Measurements from ENCODE around the gene SHROOM1.
"Not testable (repeated sequence)": the region's sequence is repeated elsewhere in the genome, so short reads cannot be mapped to it uniquely, and the experiment has no call there.

SHROOM1 gene

DNA sequence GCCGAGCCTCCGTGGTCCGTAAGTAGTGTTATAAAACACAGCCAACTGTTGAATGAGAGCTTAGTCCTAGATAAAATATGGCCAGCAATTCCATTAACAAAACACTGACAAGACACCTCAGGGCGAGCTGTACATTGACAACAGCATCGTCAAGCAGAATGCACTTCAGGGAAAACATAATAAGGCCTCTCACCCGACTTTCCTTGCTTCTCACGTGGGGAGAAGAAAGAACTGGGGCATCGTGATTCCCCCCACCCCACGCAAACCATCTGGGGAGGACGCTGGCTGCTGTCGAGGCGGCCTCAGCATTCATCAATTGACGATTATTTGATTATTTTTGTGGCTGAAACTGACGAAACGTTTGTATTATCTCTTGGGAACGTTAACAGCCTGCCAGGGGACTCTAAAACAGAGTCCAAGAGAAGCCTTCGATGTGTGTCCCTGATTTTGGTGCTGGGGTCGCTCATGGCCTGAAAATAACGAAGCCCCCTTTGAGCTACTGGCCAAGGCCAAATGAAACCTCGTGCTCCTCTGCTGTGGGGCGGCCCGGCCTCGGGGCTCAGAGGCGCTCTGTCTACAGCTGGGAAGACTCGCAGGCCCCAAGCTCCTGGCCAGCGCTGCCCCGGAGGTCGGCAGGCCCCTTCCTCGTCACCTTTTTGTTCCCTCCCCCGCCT, 35.4 kb upstream of the SHROOM1 start:
- no peak for TF ChIP-seq CTCF (IDR thresholded peaks at IDR 0.05; ENCODE audit: borderline replicate concordance, control extremely low read depth, extremely low read depth, insufficient read depth, missing control alignments)
- in situ Hi-C loops (cut with MboI; ENCODE audit: low sequenced_read_pairs, unreplicated experiment), result no loop called here
- no peak for DNase-seq (ENCODE audit: low spot score)

GRCh38 chr5:132860742-132861141, 30.3 kb upstream of the SHROOM1 start:
- in situ Hi-C loops (cut with MboI; ENCODE audit: low sequenced_read_pairs, unreplicated experiment), result no loop called here
- DNase-seq (ENCODE audit: low spot score), result no peak
- no peak for TF ChIP-seq CTCF (IDR thresholded peaks at IDR 0.05; ENCODE audit: borderline replicate concordance, control extremely low read depth, extremely low read depth, insufficient read depth, missing control alignments)

- no peak for DNase-seq (ENCODE audit: low spot score)
- in situ Hi-C loops (cut with MboI; ENCODE audit: low sequenced_read_pairs, unreplicated experiment), result no loop called here
- TF ChIP-seq CTCF (IDR thresholded peaks at IDR 0.05; ENCODE audit: borderline replicate concordance, control extremely low read depth, extremely low read depth, insufficient read depth, missing control alignments), result no peak
Observed at GRCh38 chr5:132859889-132860437, 29.5 kb upstream of the SHROOM1 start.

GRCh38 chr5:132856011-132856410, 25.6 kb upstream of the SHROOM1 start:
- TF ChIP-seq CTCF (IDR thresholded peaks at IDR 0.05; ENCODE audit: borderline replicate concordance, control extremely low read depth, extremely low read depth, insufficient read depth, missing control alignments), result no peak
- DNase-seq (ENCODE audit: low spot score), result no peak
- in situ Hi-C loops (cut with MboI; ENCODE audit: low sequenced_read_pairs, unreplicated experiment), result no loop called here

- DNase-seq (ENCODE audit: low spot score); in situ Hi-C loops (cut with MboI; ENCODE audit: low sequenced_read_pairs, unreplicated experiment): not testable (repeated sequence)
Observed at GRCh38 chr5:132854992-132855391, 24.5 kb upstream of the SHROOM1 start.

DNA sequence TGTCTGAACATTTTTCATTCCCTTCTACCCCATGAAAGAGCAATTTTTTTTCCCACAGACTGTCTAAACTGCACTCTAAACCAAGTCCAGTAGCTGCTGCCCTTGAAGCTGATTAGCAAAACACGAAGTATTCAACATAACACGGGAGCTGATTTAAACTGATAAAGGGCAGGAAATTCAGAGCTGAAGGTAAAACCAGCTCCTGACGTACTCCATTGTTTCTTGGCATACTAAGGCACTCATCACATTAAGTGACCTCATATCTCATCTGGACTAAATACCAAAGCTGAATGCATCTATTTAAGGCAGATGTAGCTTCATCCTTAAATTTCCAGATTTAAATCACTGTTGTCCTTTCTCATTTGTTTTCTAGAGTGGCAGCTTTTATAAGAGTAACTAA, 23.9 kb upstream of the SHROOM1 start:
- DNase-seq (ENCODE audit: low spot score), result no peak
- in situ Hi-C loops (cut with MboI; ENCODE audit: low sequenced_read_pairs, unreplicated experiment), result no loop called here
- TF ChIP-seq CTCF (IDR thresholded peaks at IDR 0.05; ENCODE audit: borderline replicate concordance, control extremely low read depth, extremely low read depth, insufficient read depth, missing control alignments), result no peak

- in situ Hi-C loops (cut with MboI; ENCODE audit: low sequenced_read_pairs, unreplicated experiment), result no loop called here
- TF ChIP-seq CTCF (IDR thresholded peaks at IDR 0.05; ENCODE audit: borderline replicate concordance, control extremely low read depth, extremely low read depth, insufficient read depth, missing control alignments), result no peak
- no peak for DNase-seq (ENCODE audit: low spot score)
Observed at GRCh38 chr5:132853790-132854189, 23.3 kb upstream of the SHROOM1 start.
